NCI-H510A (cell line): ENCODE results near the gene ANKRD18B.
A peak's percentile ranks its signal among the peaks of the same experiment; 100 is the strongest.
"Not testable (repeated sequence)": the region's sequence is repeated elsewhere in the genome, so short reads cannot be mapped to it uniquely, and the experiment has no call there.

Experiments
- DNase-seq: peaks from one replicate; lab custom pipeline; 2025; lab: John Stamatoyannopoulos, UW

Gene ANKRD18B

GRCh38 chr9:33612410-33612809, 88.4 kb downstream of the ANKRD18B start:
- not testable (repeated sequence) for DNase-seq

GRCh38 chr9:33614001-33614687, 90.1 kb downstream of the ANKRD18B start:
- no peak for DNase-seq

GRCh38 chr9:33618370-33618769, 94.3 kb downstream of the ANKRD18B start:
- DNase-seq: not testable (repeated sequence)

- peak; percentile 47 for DNase-seq
Observed at GRCh38 chr9:33619666-33620404, 95.8 kb downstream of the ANKRD18B start.

- no peak for DNase-seq
Observed at GRCh38 chr9:33620738-33621439, 96.8 kb downstream of the ANKRD18B start.
